HG03439 (cell line): ENCODE measurements around the gene MORC3.
"Not testable (repeated sequence)": the region's sequence is repeated elsewhere in the genome, so short reads cannot be mapped to it uniquely, and the experiment has no call there.

Source experiments
- ATAC-seq: cut with Tn5 transposase; IDR thresholded peaks from one replicate; pipeline ENCODE4 v1.9.1; 2021; ENCODE audit warnings: mild to moderate bottlenecking, moderate library complexity; ENCODE audit not compliant: unreplicated experiment

Gene MORC3

DNA sequence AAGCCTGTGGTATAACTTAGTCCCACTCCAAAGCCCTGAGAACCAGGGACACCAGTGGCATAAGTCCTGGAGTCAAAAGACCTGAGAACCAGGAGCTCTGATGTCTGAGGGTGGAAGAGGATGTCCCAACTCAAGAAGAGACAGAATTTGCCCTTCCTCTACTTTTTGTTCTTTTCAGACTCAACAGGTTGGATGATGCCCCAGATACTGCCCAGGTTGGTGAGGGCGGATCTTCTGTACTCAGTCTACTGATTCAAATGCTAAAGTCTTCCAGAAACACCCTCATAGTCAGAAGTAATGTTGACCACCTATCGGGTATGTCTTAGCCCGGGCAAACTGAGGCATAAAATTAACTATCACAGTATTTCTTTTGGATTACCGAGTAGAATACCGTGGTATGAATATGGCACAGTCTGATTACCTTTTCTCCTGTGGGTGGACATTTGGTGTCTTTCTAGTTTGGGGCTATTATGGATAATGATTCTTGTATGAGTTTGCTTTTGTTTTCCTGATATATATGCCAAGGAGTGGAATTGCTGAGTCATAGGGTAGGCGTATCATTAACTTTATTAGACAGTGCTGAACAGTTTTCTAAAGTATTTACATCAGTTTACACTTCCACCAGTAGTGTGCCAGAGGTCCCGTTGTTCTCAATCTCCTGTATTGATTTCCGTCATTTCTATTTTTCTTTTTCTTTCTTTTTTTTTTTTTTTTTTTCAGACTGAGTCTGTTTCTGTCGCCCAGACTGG, 62.0 kb downstream of the MORC3 start:
- no peak for ATAC-seq

- ATAC-seq: not testable (repeated sequence)
These were observed 62.7 kb downstream of the MORC3 start for GRCh38 chr21:36382722-36383121.

- ATAC-seq: peak; percentile 4
These were observed 64.9 kb downstream of the MORC3 start for GRCh38 chr21:36384885-36385232.

DNA sequence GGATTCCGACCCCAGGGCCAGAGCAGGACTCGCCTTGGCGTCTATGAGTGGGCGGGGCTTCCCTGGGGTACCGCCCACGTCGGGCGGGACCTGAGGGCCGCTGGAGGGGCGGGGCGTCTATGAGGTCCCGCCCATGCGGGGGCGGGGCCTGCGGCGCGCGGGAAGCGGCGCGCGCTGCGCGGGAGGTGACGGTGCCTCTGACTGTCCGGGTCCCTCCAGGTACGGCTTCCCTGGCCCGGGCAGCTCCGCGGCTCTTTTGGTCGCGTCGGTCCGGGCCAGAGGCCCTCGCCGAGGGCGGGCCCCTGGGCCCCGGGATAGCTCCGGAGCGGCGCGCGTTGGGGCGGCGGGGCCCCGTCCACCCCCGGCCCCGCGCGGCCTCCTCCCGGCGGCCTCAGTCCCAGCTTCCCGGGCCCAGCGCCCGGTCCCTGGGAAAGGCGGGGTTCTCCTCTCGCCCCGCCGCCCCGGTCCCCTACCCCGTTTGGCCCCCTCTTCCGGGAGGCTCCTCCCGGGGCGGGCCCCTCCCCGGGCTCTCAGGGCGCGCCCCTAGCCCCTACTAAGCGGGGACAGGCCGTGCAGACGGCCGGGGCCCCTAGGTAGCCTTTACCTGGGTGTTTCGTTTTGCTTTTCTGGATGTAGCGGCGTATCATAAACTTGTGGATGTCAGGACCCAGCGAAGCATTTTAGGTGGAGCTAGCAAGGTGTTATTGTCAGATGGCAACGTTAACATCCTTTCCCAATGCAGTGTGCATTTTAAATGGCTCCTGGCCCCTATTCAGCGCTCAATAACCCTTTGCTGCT, 65.4 kb downstream of the MORC3 start, which contains the start of gene CHAF1B:
CHAF1B (plus strand) TSS at position 160 of the 798 bp plus-strand sequence. CDS start 745 bp downstream, outside the sequence.
- ATAC-seq: peak; percentile 86

DNA sequence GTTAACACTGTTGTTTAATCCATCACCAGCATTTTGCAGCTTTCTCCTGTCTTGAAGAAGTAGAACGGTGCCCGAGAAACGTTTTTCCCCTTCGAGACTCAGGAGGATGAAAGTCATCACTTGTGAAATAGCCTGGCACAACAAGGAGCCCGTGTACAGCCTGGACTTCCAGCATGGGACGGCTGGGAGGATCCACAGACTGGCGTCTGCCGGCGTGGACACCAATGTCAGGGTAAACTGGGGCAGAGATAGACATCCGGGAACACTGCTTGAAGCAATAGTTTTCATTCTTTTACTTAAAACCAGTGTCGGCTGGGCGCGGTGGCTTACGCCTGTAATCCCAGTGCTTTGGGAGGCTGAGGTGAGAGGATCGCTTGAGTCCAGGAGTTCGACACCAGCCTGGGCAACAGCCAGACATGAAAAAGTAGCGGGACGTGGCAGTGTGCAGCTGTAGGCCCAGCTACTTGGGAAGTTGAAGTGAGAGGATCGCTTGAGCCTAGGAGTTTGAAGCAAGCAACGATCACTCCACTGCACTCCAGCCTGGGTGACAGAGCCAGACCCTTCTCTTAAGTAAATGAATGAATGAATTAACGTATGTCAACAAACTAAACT, 66.1 kb downstream of the MORC3 start:
- no peak for ATAC-seq

- no peak for ATAC-seq
These were observed 68.1 kb downstream of the MORC3 start for GRCh38 chr21:36388096-36388495.

- no peak for ATAC-seq
These were observed 68.8 kb downstream of the MORC3 start for GRCh38 chr21:36388835-36389234.

- ATAC-seq: not testable (repeated sequence)
These were observed 71.7 kb downstream of the MORC3 start for GRCh38 chr21:36391649-36392048.

GRCh38 chr21:36395353-36396111, 75.5 kb downstream of the MORC3 start:
- ATAC-seq: no peak

DNA sequence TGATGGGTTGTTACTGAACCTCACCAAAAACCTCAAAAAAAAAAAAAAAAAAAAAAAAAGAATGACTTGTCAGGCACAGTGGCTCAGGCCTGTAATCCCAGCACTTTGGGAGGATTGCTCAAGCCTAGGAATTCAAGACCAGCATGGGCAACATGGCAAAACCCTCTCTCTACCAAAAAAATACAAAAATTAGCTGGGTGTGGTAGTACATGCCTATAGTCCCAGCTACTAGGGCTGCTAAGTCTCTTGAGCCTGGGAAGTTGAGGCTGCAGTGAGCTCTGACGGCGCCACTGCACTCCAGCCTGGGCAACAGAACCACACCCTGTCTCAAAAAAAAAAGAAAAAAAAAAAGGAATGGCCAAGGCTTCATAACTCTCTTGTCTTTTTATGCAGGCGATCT, 76.3 kb downstream of the MORC3 start:
- no peak for ATAC-seq

DNA sequence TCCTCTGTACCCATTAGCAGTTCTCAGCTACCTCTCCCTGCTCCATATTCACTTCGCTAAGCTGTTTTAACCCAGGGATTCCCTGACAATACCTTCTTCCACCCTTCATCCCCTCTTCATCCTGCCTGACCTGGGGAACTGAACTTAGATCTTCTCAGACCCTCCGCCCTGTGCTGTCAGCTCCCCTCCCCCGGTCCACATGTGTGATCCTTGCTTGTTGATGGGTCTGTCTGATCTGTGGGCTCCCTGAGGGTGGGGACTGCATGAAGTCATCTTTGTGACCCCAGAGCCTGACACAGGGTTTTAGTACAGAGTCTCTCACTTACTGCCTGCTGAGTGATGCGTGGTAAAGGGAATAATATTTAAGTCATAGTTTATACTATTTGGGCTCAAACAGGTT, 77.0 kb downstream of the MORC3 start:
- no peak for ATAC-seq

GRCh38 chr21:36397606-36398005, 77.6 kb downstream of the MORC3 start:
- ATAC-seq: no peak

- not testable (repeated sequence) for ATAC-seq
These were observed 79.7 kb downstream of the MORC3 start for GRCh38 chr21:36399736-36400135.

- ATAC-seq: no peak
These were observed 80.7 kb downstream of the MORC3 start for GRCh38 chr21:36400719-36401118.

GRCh38 chr21:36402339-36402738, 82.3 kb downstream of the MORC3 start:
- no peak for ATAC-seq

DNA sequence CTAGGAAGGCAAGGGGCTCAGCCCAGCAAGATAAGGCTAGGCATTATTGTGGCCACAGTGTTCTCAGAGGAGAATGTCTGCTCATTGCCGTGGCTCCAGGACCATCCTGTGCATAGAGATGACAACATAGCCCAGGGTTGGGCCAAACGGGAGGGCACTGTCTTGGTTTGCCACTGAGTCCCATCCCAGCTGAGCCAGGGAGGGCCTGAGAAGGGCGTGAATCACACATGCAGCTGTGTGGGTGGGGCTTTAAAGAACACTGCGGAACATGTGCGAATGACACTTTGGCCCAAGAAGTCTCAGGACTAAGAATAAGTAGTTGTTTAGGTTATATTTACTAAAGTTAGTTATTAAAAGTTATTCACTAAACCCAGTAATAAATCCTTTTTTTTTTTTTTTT, 83.7 kb downstream of the MORC3 start:
- no peak for ATAC-seq

DNA sequence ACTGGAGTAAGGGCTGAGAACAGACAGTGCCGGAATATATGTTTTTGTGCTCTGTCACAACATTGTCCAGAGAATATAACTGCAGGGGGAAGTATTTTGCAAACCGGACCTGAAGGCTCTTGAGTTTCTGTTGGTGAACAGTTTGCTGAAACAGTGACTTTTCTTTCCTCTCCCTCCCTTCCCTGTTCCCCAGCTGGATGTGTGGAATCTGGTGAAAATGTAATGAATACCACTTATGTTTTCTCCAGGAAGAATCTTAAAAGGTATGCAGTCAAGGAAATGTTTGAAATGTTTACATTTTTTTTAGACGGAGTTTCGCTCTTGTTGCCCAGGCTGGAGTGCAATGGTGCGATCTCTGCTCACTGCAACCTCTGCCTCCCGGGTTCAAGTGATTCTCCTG, 88.6 kb downstream of the MORC3 start:
- ATAC-seq: no peak

- no peak for ATAC-seq
These were observed 91.3 kb downstream of the MORC3 start for GRCh38 chr21:36411301-36411700.

GRCh38 chr21:36412916-36413315, 92.9 kb downstream of the MORC3 start:
- no peak for ATAC-seq

- no peak for ATAC-seq
These were observed 95.4 kb downstream of the MORC3 start for GRCh38 chr21:36415375-36415774.

GRCh38 chr21:36419241-36419640, 99.2 kb downstream of the MORC3 start:
- ATAC-seq: no peak
